HG02973 (cell line): ENCODE results near the gene UNK.

ENCODE experiments used
- ATAC-seq: cut with Tn5 transposase; IDR thresholded peaks from one replicate; pipeline ENCODE4 v1.9.1; 2021; ENCODE audit warnings: moderate library complexity; ENCODE audit not compliant: unreplicated experiment

UNK gene, protein sequence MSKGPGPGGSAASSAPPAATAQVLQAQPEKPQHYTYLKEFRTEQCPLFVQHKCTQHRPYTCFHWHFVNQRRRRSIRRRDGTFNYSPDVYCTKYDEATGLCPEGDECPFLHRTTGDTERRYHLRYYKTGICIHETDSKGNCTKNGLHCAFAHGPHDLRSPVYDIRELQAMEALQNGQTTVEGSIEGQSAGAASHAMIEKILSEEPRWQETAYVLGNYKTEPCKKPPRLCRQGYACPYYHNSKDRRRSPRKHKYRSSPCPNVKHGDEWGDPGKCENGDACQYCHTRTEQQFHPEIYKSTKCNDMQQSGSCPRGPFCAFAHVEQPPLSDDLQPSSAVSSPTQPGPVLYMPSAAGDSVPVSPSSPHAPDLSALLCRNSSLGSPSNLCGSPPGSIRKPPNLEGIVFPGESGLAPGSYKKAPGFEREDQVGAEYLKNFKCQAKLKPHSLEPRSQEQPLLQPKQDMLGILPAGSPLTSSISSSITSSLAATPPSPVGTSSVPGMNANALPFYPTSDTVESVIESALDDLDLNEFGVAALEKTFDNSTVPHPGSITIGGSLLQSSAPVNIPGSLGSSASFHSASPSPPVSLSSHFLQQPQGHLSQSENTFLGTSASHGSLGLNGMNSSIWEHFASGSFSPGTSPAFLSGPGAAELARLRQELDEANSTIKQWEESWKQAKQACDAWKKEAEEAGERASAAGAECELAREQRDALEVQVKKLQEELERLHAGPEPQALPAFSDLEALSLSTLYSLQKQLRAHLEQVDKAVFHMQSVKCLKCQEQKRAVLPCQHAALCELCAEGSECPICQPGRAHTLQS

DNA sequence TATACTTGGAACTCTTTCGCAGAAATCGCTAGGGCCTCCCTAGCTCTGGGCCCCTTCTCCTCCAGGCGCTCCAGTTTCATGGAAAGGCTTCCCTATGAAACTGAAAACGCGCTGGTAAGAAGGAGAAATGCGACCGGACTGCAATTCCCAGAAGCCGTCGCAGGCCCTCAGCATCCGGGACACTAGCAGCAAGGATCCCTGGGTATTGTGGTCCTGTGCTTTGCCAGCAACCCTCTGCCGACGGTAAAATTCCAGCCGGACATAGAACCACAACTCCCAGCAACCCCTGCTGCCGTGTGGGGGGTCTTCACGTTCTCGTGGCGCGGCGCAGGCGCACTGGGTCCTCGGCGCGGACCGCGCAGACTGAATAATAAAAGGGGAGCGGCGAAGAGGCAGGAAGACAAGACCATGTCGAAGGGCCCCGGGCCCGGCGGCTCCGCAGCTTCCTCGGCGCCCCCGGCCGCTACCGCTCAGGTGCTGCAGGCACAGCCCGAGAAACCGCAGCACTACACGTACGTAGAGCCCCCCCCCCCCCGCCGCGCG is at the start of gene UNK:
UNK (plus strand) TSS at position 334 of the 543 bp plus-strand sequence; CDS start at position 409, 75 bp downstream.
- ATAC-seq = peak; percentile 58

DNA sequence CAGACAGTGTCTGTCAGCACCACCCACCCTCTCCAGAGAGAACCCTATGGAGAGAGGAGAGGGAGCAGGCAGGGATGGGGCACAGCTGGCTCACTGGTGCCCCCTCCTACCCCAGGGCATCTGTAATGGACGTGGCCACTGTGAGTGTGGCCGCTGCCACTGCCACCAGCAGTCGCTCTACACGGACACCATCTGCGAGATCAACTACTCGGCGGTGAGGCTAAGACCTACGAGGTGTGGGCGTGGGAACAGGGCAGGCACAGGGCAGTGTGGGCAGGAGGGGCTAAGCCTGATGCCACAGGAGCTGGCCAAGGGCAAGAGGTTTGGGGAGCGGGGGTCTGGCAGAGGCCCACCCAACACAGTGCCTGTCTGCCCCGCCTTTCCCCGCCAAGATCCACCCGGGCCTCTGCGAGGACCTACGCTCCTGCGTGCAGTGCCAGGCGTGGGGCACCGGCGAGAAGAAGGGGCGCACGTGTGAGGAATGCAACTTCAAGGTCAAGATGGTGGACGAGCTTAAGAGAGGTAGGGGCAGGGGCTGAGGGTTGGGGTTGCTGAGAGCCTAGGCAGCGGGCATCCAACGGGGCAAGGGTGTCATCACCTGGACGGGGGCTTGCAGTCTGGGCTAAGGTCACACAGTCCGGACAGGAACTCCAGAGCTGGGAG is 48.3 kb upstream of the UNK start:
- no peak for ATAC-seq

DNA sequence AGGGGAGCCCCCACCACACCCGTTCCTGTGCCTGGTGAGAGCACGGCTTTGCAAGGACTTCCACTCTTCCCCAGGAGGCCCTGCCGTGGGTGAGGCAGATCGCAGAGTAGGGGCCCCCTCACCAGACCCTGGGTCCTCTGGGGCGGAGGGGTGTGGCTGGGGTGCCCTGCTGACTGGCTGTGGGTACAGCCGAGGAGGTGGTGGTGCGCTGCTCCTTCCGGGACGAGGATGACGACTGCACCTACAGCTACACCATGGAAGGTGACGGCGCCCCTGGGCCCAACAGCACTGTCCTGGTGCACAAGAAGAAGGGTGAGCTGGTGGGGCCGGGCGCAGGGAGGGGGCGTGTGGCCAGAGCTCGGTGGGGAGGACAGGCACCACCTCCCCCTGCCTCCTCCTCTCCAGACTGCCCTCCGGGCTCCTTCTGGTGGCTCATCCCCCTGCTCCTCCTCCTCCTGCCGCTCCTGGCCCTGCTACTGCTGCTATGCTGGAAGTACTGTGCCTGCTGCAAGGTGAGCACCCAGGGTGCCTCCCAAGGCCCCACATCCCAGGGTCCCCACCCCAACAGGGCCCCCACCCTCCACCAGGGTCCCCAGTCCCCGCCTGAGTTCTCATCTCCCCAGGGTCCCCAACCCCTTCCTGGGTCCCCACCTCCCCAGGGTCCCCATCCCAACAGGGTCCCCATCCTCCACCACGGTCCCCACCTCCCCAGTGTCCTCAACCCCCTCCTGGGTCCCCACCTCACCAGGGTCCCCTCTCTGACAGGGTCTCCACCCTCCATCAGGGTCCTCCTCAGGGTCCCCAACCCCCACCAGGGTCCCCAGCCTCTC is 47.3 kb upstream of the UNK start:
- no peak for ATAC-seq

DNA sequence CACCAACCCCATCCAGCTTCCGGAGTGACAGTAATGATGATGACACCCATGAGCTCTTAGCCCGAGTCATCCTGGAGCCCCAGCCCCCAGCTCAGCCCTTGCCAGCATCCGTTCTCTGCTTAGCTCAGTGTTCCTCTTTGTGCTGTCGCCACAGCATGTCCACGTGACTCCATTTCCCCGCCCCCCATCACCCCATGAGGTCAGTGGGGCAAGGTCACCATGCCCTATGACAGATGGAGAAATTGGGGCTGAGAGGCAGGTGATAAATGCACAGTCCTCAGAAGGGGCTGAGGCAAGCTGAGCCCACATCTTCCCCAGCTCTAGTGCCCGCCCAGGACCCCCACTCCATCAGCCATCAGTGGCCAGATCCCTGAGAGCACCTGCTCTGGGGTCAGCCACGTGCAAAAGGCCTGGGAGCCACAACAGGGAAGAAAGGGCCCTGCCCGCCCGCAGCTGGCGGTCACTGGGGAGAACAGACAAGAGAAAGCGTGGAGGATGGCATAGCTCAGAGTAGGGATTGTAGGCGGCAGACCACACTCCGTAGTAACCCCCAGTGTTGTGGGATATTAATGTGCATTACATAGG is 46.3 kb upstream of the UNK start:
- ATAC-seq = no peak

DNA sequence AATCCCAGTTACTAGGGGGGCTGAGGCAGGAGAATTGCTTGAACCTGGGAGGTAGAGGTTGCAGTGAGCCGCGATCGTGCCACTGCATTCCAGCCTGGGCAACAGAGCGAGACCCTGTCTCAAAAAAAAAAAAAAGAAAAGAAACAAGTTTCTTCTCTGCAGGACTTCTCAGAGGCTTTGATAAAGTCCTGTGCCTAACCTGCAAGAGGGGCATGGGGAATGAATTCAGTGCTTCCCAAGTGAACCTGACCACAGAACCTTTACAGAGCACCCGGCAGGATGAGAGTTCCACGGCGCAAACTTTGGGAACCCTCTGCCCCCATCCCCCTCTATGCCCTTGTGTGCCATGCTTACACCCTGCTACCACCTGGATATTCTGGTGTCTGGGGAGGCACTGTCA is 45.4 kb upstream of the UNK start:
- no peak for ATAC-seq

DNA sequence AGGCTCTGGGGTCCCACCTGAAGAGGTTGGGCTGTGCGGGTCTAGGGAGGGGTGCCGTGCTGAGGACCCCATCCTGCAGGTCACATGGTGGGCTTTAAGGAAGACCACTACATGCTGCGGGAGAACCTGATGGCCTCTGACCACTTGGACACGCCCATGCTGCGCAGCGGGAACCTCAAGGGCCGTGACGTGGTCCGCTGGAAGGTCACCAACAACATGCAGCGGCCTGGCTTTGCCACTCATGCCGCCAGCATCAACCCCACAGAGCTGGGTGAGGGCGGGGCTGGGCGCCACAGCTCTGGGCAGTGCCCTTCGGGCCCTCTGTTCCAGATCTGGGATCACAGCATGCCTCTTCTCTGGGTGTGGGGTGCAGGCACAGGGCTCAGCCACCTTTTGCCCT is 44.8 kb upstream of the UNK start:
- no peak for ATAC-seq

DNA sequence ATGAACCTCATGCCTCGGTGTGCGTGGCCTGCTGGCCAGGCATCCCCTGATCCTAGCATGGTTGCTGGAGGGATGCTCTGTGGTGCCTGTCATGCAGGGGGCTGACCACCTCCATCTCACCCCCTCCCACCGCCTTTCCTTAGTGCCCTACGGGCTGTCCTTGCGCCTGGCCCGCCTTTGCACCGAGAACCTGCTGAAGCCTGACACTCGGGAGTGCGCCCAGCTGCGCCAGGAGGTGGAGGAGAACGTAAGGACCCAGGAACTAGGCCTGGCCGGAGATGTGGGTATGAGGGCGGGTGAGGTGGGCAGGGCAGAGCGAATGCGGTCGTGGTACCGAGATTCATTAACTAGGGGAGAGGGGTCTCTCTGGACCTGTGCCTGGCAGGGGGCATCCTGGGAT is 44.4 kb upstream of the UNK start:
- no peak for ATAC-seq

DNA sequence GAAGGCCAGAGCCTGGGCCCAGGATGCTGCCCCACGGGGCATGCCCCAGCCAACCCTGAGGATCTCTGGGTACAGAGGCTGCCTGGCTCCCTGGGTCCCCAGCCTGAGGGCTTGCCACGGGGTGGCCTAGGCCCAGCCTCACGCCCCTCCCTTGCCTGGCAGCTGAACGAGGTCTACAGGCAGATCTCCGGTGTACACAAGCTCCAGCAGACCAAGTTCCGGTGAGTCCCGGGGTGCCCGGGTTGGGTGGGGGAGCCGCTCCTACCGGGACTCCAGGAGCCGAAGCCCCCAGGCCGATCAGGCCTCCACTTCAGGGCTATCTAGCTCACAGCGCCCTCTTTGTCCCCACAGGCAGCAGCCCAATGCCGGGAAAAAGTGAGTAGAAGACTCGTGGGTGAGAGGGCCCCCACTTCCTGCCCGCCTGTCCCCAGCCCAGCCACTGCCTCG is 44.0 kb upstream of the UNK start:
- no peak for ATAC-seq

DNA sequence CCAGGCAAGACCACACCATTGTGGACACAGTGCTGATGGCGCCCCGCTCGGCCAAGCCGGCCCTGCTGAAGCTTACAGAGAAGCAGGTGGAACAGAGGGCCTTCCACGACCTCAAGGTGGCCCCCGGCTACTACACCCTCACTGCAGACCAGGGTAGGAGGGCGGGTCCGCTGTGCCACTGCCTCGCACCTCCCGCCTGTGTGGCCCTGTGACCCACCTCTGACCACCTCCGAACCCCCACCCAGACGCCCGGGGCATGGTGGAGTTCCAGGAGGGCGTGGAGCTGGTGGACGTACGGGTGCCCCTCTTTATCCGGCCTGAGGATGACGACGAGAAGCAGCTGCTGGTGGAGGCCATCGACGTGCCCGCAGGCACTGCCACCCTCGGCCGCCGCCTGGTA is 42.3 kb upstream of the UNK start:
- no peak for ATAC-seq

DNA sequence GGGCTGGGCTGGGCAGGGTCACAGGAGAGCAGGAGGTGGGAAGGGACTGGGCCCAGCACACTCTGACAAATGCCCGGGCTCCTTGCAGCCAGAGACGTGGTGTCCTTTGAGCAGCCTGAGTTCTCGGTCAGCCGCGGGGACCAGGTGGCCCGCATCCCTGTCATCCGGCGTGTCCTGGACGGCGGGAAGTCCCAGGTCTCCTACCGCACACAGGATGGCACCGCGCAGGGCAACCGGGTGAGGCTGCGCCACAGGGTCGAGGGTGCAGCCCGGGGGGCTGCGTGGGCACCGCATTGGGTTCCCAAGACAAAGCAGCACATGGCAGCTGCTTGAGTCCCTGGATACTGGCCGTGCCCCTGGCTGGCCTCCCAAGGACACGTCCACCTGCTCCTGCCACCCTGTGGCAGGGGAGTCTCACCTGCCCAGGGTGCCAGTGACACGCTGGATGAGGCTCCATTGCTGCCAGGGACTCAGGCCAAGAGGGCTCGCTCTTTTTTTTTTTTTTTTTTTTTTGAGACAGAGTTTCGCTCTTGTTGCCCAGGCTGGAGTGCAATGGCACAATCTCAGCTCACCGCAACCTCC is 40.9 kb upstream of the UNK start:
- ATAC-seq = no peak

DNA sequence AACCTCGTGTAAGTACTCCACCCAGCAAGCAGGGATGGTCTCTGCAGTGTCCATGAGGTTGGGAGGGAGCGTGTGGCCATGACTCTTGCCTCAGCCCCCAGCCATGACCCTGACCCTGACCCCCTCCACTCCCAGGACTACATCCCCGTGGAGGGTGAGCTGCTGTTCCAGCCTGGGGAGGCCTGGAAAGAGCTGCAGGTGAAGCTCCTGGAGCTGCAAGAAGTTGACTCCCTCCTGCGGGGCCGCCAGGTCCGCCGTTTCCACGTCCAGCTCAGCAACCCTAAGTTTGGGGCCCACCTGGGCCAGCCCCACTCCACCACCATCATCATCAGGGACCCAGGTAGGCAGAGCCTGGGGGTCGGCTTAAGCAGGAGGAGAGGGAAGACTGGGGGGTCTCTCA is 35.9 kb upstream of the UNK start:
- ATAC-seq = no peak

DNA sequence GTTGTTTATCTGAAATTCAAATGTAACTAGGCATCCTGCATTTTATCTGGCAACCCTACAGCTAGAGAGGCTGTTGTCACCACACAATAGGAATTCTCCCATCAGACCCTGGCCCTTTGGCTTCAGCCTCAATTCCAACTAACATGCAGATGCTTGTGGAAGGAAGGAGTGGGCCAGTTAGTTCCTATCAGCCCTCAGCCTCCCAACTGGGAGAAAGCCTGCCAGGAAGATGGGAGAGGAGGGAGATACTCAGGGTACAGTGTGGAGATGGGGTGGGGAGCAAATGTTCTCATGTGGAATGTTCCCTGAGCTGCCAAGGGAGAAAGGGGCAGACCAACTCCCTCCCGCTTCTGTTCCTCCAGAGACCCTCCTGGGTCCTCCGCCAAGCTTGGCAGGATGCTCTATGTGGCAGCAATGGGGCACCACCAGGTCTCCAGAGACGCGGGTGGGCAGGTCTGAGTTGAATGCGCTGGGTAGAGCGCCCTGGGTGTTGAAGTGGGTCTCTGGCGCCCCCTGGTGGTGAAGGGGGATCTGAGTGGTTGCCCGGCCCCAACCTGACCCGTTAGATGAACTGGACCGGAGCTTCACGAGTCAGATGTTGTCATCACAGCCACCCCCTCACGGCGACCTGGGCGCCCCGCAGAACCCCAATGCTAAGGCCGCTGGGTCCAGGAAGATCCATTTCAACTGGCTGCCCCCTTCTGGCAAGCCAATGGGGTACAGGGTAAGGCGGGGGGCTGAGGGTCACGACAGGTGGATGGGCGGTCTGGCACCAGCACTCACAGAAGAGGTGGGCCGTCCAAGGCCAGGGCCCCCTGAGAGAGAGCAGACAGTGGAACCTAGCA is 34.8 kb upstream of the UNK start:
- no peak for ATAC-seq

DNA sequence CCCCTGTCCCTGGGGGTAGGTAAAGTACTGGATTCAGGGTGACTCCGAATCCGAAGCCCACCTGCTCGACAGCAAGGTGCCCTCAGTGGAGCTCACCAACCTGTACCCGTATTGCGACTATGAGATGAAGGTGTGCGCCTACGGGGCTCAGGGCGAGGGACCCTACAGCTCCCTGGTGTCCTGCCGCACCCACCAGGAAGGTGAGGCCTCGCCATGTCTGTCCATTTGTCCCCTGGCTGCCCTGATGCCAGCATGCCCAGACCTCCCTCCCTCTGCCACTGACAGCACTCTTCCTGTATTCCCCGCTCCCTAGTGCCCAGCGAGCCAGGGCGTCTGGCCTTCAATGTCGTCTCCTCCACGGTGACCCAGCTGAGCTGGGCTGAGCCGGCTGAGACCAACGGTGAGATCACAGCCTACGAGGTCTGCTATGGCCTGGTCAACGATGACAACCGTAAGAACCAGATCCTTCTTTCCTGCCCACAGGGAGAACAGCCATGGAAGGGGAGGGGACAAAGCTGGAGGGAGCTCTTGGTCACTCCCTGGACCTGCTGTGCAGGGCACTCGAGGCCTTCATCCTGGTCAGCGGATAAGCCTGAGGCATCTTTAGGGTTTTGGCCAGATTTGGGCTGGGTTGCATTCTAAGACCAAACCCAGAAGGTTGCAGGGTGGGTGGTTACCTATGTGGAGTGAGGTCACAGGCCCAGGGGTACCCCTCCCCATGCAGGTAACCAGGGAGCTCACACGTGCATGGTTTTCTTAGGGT is 33.8 kb upstream of the UNK start:
- no peak for ATAC-seq

DNA sequence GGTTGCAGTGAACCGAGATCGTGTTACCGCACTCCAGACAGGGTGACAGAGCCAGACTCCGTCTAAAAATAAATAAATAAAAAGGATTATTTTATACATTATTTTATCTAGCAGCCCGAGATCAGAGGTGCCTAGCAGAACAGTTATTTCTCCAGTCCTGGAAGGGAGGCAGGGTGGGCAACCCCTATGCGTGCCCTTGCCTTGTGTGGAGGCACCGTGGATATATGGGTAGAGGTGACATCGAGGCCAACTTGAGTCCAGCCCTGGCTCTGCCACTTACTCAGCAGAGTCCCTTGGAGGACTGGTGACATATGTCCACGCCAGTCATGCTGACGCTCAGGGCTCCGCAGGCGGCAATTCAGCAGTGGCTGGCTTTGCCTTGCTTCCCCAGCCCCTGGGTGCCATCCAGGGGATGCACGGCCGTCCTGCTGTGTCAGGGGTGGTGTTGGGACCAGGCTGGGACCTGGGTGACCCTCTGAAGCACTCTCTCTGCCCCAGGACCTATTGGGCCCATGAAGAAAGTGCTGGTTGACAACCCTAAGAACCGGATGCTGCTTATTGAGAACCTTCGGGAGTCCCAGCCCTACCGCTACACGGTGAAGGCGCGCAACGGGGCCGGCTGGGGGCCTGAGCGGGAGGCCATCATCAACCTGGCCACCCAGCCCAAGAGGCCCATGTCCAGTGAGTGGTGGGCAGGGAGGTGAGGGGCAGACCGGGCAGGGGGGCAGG is 32.8 kb upstream of the UNK start:
- ATAC-seq = no peak

DNA sequence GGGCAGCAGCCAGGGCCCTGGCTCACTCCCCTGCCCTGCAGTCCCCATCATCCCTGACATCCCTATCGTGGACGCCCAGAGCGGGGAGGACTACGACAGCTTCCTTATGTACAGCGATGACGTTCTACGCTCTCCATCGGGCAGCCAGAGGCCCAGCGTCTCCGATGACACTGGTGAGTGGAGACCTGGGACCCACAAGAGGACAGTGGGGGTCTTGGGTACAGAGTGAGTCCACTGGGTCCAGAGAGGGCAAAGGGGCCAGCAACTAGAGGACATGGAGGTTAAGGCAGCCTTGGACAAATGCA is 32.2 kb upstream of the UNK start:
- ATAC-seq = no peak

DNA sequence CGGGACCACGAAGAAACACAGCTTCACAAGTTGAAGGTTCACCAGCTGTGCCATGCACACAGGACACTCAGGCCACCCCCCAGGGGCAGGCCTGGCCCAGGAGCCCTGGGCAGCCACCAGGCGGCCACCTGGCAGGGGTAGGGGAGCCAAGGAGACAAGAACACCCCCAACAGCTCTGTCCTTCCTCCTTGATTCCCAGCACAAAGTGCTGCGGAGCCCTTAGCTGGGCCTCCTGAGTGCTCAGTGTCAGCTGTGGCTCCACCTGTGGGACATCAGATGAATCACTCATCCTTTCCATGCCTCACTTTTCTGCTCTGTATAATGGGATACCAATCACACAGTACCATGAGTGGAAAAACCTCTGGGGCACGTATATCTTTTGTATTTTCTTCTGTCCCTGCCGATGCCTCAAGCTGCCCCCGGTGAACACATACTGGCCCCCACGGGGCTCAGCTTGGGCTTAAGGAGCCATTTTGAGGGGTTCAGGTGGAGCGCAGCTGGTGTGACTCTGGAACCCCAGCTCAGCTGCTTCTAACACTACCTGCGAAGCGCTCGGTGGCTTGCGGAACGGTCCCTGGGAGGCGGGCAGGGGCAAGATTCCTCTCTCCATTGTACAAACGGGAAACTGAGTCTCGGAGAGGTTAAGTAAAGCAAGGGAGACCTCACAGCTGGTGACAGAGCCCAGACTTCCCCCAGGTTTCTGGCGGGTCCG is 31.6 kb upstream of the UNK start:
- ATAC-seq = no peak
